HG02840 (cell line): ENCODE data around the gene APLP1.
"Not testable (repeated sequence)": the region's sequence is repeated elsewhere in the genome, so short reads cannot be mapped to it uniquely, and the experiment has no call there.

Source experiments
- ATAC-seq: cut with Tn5 transposase; IDR thresholded peaks from one replicate; pipeline ENCODE4 v1.9.1; 2021; ENCODE audit warnings: mild to moderate bottlenecking, moderate library complexity, moderate number of reproducible peaks; ENCODE audit not compliant: unreplicated experiment, low FRiP score

APLP1 gene

GRCh38 chr19:35901854-35902661, 33.7 kb downstream of the APLP1 start, which contains the start of gene HCST:
TSS of gene HCST (plus strand) at chr19:35902529. CDS start at chr19:35902594, 65 bp downstream.
- no peak for ATAC-seq

GRCh38 chr19:35902870-35903475, 34.6 kb downstream of the APLP1 start:
- no peak for ATAC-seq

- no peak for ATAC-seq
Observed at GRCh38 chr19:35903550-35904179, 35.3 kb downstream of the APLP1 start.

GRCh38 chr19:35904311-35905068, 36.1 kb downstream of the APLP1 start:
- no peak for ATAC-seq

- no peak for ATAC-seq
Observed at GRCh38 chr19:35905178-35905727, 36.9 kb downstream of the APLP1 start.

- no peak for ATAC-seq
Observed at GRCh38 chr19:35907377-35907745, 39.0 kb downstream of the APLP1 start.

GRCh38 chr19:35908010-35908441, 39.7 kb downstream of the APLP1 start, which contains the start of gene TYROBP:
TSS of gene TYROBP (minus strand) at chr19:35908295. CDS start at chr19:35908228, 67 bp downstream.
- no peak for ATAC-seq

- ATAC-seq, result no peak
Observed at GRCh38 chr19:35908973-35909683, 40.8 kb downstream of the APLP1 start.

- ATAC-seq, result no peak
Observed at GRCh38 chr19:35909684-35910035, 41.3 kb downstream of the APLP1 start.

GRCh38 chr19:35910355-35910754, 42.0 kb downstream of the APLP1 start:
- ATAC-seq, result not testable (repeated sequence)

GRCh38 chr19:35911173-35911572, 42.8 kb downstream of the APLP1 start:
- no peak for ATAC-seq

- ATAC-seq, result no peak
Observed at GRCh38 chr19:35911790-35912189, 43.4 kb downstream of the APLP1 start.

- no peak for ATAC-seq
Observed at GRCh38 chr19:35913589-35913988, 45.2 kb downstream of the APLP1 start.

GRCh38 chr19:35915443-35915842, 47.1 kb downstream of the APLP1 start:
- no peak for ATAC-seq

- no peak for ATAC-seq
Observed at GRCh38 chr19:35919306-35919705, 50.9 kb downstream of the APLP1 start.

GRCh38 chr19:35921012-35921411, 52.6 kb downstream of the APLP1 start:
- ATAC-seq, result no peak

GRCh38 chr19:35925501-35925900, 57.1 kb downstream of the APLP1 start:
- ATAC-seq, result no peak

GRCh38 chr19:35928507-35928906, 60.1 kb downstream of the APLP1 start:
- ATAC-seq, result no peak
